ENCODE results near the gene LIPC.

LIPC gene

GRCh38 chr15:58587486-58587885 lies 155.7 kb downstream of the LIPC start:
- no peak overlapping the region for H3K4me3 ChIP-seq (ENCODE audit: low read depth, low read length)
- TF ChIP-seq CTCF (IDR thresholded peaks at IDR 0.05; ENCODE audit: borderline replicate concordance, insufficient read depth, low read depth, low read length): no peak

- no peak for TF ChIP-seq CTCF (IDR thresholded peaks at IDR 0.05; ENCODE audit: borderline replicate concordance, insufficient read depth, low read depth, low read length)
- H3K4me3 ChIP-seq (ENCODE audit: low read depth, low read length): no peak overlapping the region
These were observed 156.3 kb downstream of the LIPC start for GRCh38 chr15:58588096-58588495.

GRCh38 chr15:58589047-58589446 lies 157.3 kb downstream of the LIPC start:
- no peak for TF ChIP-seq CTCF (IDR thresholded peaks at IDR 0.05; ENCODE audit: borderline replicate concordance, insufficient read depth, low read depth, low read length)

GRCh38 chr15:58590236-58590635 lies 158.4 kb downstream of the LIPC start:
- no peak overlapping the region for H3K4me3 ChIP-seq (ENCODE audit: low read depth, low read length)
- TF ChIP-seq CTCF (IDR thresholded peaks at IDR 0.05; ENCODE audit: borderline replicate concordance, insufficient read depth, low read depth, low read length): no peak

More at GRCh38 chr15:58589047-58589446, 157.3 kb downstream of the LIPC start:
- no peak overlapping the region for H3K4me3 ChIP-seq (ENCODE audit: low read depth, low read length)

- H3K4me3 ChIP-seq (ENCODE audit: low read depth, low read length): no peak overlapping the region
- TF ChIP-seq CTCF (IDR thresholded peaks at IDR 0.05; ENCODE audit: borderline replicate concordance, insufficient read depth, low read depth, low read length): no peak
These were observed 159.1 kb downstream of the LIPC start for GRCh38 chr15:58590926-58591325.

- no peak for TF ChIP-seq CTCF (IDR thresholded peaks at IDR 0.05; ENCODE audit: borderline replicate concordance, insufficient read depth, low read depth, low read length)
- H3K4me3 ChIP-seq (ENCODE audit: low read depth, low read length): no peak overlapping the region
These were observed 162.1 kb downstream of the LIPC start for GRCh38 chr15:58593870-58594269.

- no peak overlapping the region for H3K4me3 ChIP-seq (ENCODE audit: low read depth, low read length)
- no peak for TF ChIP-seq CTCF (IDR thresholded peaks at IDR 0.05; ENCODE audit: borderline replicate concordance, insufficient read depth, low read depth, low read length)
These were observed 163.1 kb downstream of the LIPC start for GRCh38 chr15:58594898-58595297.
